Measurements from ENCODE around the gene TBC1D22A.
A peak's percentile ranks its signal among the peaks of the same experiment; 100 is the strongest.

The TBC1D22A gene

DNA sequence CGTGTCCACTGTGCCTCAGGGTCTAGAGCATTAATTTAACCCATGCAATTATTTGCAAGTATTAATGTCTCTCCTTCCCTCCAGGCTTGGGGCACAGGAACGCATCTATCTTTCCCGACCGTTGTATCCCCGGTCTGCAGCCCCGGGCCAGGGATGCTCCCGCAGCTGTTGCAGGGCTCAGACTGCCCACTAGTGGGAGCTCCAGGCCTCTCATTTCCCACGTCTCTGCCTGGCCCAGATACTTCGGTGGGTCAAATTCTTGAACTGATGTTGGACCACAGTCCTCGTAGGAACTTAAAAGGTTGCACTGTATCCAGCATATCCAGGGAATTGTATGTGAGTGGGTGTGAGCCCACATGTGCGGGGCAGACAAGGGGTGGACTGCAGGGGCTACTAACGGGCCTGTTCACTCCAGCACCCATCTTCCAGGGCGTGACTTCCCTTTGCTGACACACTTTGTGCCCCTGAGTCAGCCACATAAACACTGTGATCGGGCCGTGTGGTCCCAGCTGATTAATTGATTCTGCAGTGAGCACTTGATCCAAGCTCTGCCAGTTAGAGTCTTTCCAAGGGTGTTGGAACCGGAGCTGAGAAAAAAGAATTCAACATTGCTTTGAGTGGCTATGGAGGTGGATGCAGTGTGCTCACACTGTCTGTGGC, 451.3 kb downstream of the TBC1D22A start:
- DNase-seq = peak; percentile 69

DNA sequence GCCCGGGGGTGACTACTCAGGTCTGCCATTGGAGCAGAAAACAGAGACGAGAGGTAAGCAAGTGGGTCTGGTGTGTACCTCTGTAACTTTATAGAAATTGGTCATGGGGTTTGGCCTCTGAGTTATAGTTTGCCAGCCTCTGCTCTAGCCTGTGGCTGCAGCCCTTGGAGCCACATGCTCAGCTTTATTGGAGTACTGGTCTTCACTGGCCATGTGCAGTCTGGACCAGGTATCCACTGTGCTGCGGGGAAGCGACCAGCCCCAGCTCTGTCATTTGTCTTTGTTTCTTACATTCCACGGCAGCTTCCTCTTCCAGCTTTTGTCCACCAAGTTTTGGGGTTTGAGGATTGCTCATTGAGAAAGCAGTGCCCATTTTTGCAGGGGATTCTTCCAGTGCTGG, 453.4 kb downstream of the TBC1D22A start:
- no peak for DNase-seq

DNA sequence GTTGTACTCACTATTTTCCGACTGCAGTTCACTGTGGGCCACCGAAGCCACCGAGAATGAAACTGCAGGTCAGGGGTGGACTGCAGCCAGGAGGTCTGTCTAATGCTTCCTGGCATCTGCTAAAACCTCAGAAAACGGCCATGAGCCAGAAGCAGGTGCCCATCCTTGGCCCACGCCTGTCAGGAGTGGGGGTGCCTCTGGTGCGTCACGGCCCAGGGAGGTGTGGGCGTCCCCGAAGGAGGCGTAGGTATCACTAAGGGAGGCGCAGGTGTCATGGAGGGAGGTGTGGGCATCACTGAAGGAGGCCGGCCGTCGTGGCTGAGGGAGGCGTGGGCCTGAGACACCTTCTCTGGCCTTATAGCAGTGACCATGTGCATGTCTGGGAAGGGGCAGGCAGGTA, 456.2 kb downstream of the TBC1D22A start:
- no peak for DNase-seq

DNA sequence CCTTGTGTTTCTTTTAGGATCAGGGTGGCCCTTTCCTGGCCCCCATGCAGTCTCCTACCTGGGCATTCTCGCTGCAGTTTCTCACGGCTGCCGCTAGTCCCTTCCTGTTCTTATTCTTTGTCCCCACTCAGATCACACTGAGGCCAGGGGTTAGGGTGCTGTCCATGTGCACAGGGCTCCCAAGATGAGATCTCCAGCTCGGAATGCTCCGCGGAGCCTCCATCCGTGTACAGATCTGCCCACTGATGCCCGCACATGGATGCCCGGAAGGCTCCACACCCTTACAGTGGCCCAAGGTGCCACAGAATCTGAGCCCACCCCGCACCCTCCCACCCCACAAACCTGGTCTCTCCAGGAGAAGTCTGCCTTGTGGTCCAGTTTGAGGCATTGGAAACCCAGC, 457.3 kb downstream of the TBC1D22A start:
- no peak for DNase-seq

DNA sequence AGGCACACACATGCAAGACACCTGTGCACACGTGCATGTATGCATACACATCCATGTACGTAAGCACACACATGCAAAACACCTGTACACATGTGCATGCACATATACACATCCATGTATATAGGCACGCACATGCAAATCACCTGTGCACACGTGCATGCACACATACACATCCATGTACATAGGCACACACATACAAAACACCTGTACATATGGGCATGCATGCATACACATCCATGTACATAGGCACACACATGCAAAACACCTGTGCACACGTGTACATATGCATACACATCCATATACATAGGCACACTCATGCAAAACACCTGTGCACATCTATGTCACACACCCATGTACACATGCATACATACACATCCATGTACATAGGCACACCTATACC, 458.3 kb downstream of the TBC1D22A start:
- DNase-seq = no peak

DNA sequence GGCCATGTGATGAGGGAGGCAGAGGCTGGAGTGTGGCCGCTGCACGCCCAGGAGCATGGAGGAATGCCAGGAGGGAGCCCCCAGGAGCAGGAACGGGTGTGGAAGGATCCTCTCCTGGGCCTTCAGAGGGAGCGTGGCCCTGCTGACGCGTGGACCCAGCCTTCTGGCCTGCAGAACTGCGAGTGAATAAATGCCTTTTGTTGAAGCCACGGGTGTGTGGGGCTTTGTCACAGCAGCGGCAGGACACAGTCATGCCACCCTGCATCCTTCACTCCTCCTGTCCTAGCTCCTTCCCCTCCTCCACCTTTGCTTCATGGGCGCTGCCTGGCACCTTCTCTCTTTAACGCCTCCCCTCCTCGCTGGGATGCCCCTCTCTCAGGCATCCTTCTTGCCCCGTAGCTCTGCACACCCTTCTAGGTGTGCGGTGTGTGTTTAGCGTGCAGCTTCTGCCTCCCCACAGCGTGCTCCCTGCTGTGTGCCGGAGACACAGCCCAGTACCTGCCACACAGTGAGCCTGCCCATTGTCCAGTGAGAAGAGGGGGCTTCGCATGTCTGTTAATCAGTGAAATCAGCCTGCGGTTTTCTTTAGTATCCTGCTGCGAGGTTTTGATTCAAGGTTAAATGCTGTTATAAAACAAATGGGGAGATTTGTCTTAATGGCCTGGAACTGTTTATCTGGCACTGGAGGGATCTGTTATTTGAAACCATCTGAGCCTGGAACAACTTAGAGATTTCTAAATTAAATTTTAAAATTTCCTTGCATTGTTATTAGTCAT, 459.6 kb downstream of the TBC1D22A start:
- no peak for DNase-seq

Measured in hematopoietic multipotent progenitor cell treated with erythropoietin and hydrocortisone succinate and interleukin-3 and kit ligand, for 4 days (in vitro differentiated cells).